Measurements from ENCODE around the gene UFC1.

Gene UFC1

GRCh38 chr1:161196111-161196510 lies 42.3 kb downstream of the UFC1 start:
- Histone ChIP-seq H3K9me3 (ENCODE audit: low read length) (no peaks in the 10 kb centered on the region), H2AFZ (ENCODE audit: low read depth, low read length) (no peak overlapping the region), H3K27me3 (ENCODE audit: insufficient read depth, low read length) (no peaks in the 10 kb centered on the region), H3K4me1 (ENCODE audit: insufficient read depth, low read length) (peaks cover 24% of the 10 kb centered on the region), H3K4me3 (ENCODE audit: low read length) (no peak overlapping the region), H3K36me3 (ENCODE audit: insufficient read depth, low read length) (no peaks in the 10 kb centered on the region)

GRCh38 chr1:161196521-161197451 lies 43.0 kb downstream of the UFC1 start:
- H3K4me1 ChIP-seq (ENCODE audit: insufficient read depth, low read length): peaks cover 30% of the 10 kb centered on the region
- H3K36me3 ChIP-seq (ENCODE audit: insufficient read depth, low read length): no peaks in the 10 kb centered on the region
- no peak overlapping the region for H2AFZ ChIP-seq (ENCODE audit: low read depth, low read length)
- H3K4me3 ChIP-seq (ENCODE audit: low read length): no peak overlapping the region
- no peaks in the 10 kb centered on the region for H3K9me3 ChIP-seq (ENCODE audit: low read length)
- no peaks in the 10 kb centered on the region for H3K27me3 ChIP-seq (ENCODE audit: insufficient read depth, low read length)

- Histone ChIP-seq H3K36me3 (ENCODE audit: insufficient read depth, low read length) (no peaks in the 10 kb centered on the region), H3K27me3 (ENCODE audit: insufficient read depth, low read length) (no peaks in the 10 kb centered on the region), H2AFZ (ENCODE audit: low read depth, low read length) (no peak overlapping the region), H3K9me3 (ENCODE audit: low read length) (no peaks in the 10 kb centered on the region), H3K4me3 (ENCODE audit: low read length) (no peak overlapping the region), H3K4me1 (ENCODE audit: insufficient read depth, low read length) (peaks cover 31% of the 10 kb centered on the region)
These were observed 43.9 kb downstream of the UFC1 start for GRCh38 chr1:161197560-161198193.

GRCh38 chr1:161198194-161198896 lies 44.6 kb downstream of the UFC1 start:
- peaks cover under 1% of the 10 kb centered on the region for H3K36me3 ChIP-seq (ENCODE audit: insufficient read depth, low read length)
- H2AFZ ChIP-seq (ENCODE audit: low read depth, low read length): no peak overlapping the region
- H3K4me3 ChIP-seq (ENCODE audit: low read length): no peak overlapping the region
- H3K4me1 ChIP-seq (ENCODE audit: insufficient read depth, low read length): peaks cover 26% of the 10 kb centered on the region
- H3K9me3 ChIP-seq (ENCODE audit: low read length): no peaks in the 10 kb centered on the region
- no peaks in the 10 kb centered on the region for H3K27me3 ChIP-seq (ENCODE audit: insufficient read depth, low read length)

- Histone ChIP-seq H3K27me3 (ENCODE audit: insufficient read depth, low read length) (no peaks in the 10 kb centered on the region), H3K36me3 (ENCODE audit: insufficient read depth, low read length) (peaks cover 6% of the 10 kb centered on the region), H3K9me3 (ENCODE audit: low read length) (no peaks in the 10 kb centered on the region), H2AFZ (ENCODE audit: low read depth, low read length) (no peak within 1 kb of the TSS), H3K4me1 (ENCODE audit: insufficient read depth, low read length) (peaks cover 26% of the 10 kb centered on the region), H3K4me3 (ENCODE audit: low read length) (no peak within 1 kb of the TSS)
These were observed 45.2 kb downstream of the UFC1 start, which contains the start of gene ADAMTS4 for GRCh38 chr1:161198897-161199431. Gene ADAMTS4 (minus strand): TSS chr1:161199054. CDS start chr1:161198627, 427 bp downstream.

- H3K4me1 ChIP-seq (ENCODE audit: insufficient read depth, low read length): peaks cover 26% of the 10 kb centered on the region
These were observed 45.8 kb downstream of the UFC1 start for GRCh38 chr1:161199506-161200139.

GRCh38 chr1:161200421-161200991 lies 46.7 kb downstream of the UFC1 start:
- H2AFZ ChIP-seq (ENCODE audit: low read depth, low read length): peak overlapping the region; percentile 43
- no peak overlapping the region for H3K4me3 ChIP-seq (ENCODE audit: low read length)
- no peaks in the 10 kb centered on the region for H3K27me3 ChIP-seq (ENCODE audit: insufficient read depth, low read length)
- peaks cover 19% of the 10 kb centered on the region for H3K36me3 ChIP-seq (ENCODE audit: insufficient read depth, low read length)
- no peaks in the 10 kb centered on the region for H3K9me3 ChIP-seq (ENCODE audit: low read length)
- H3K4me1 ChIP-seq (ENCODE audit: insufficient read depth, low read length): peaks cover 26% of the 10 kb centered on the region

More at GRCh38 chr1:161199506-161200139, 45.8 kb downstream of the UFC1 start:
- H3K9me3 ChIP-seq (ENCODE audit: low read length): no peaks in the 10 kb centered on the region
- H3K36me3 ChIP-seq (ENCODE audit: insufficient read depth, low read length): peaks cover 13% of the 10 kb centered on the region
- no peaks in the 10 kb centered on the region for H3K27me3 ChIP-seq (ENCODE audit: insufficient read depth, low read length)
- no peak overlapping the region for H2AFZ ChIP-seq (ENCODE audit: low read depth, low read length)
- no peak overlapping the region for H3K4me3 ChIP-seq (ENCODE audit: low read length)

- H3K4me3 ChIP-seq (ENCODE audit: low read length): peak overlapping the region; percentile 34
- no peaks in the 10 kb centered on the region for H3K9me3 ChIP-seq (ENCODE audit: low read length)
- H3K36me3 ChIP-seq (ENCODE audit: insufficient read depth, low read length): peaks cover 25% of the 10 kb centered on the region
- H2AFZ ChIP-seq (ENCODE audit: low read depth, low read length): peak overlapping the region; percentile 43
- H3K27me3 ChIP-seq (ENCODE audit: insufficient read depth, low read length): no peaks in the 10 kb centered on the region
- peaks cover 26% of the 10 kb centered on the region for H3K4me1 ChIP-seq (ENCODE audit: insufficient read depth, low read length)
These were observed 47.4 kb downstream of the UFC1 start for GRCh38 chr1:161200992-161201835.

- peaks cover 34% of the 10 kb centered on the region for H3K36me3 ChIP-seq (ENCODE audit: insufficient read depth, low read length)
- no peaks in the 10 kb centered on the region for H3K27me3 ChIP-seq (ENCODE audit: insufficient read depth, low read length)
- peak within 1 kb of the TSS; percentile 43 for H2AFZ ChIP-seq (ENCODE audit: low read depth, low read length)
- H3K4me3 ChIP-seq (ENCODE audit: low read length): peak within 1 kb of the TSS; percentile 88
- peaks cover 26% of the 10 kb centered on the region for H3K4me1 ChIP-seq (ENCODE audit: insufficient read depth, low read length)
- no peaks in the 10 kb centered on the region for H3K9me3 ChIP-seq (ENCODE audit: low read length)
These were observed 48.3 kb downstream of the UFC1 start, which contains the start of gene NDUFS2 for GRCh38 chr1:161201836-161202712. Gene NDUFS2 (plus strand): TSS chr1:161202367. CDS start chr1:161202386, 19 bp downstream.

- no peak overlapping the region for H2AFZ ChIP-seq (ENCODE audit: low read depth, low read length)
- H3K4me3 ChIP-seq (ENCODE audit: low read length): no peak overlapping the region
- peaks cover 3% of the 10 kb centered on the region for H3K4me1 ChIP-seq (ENCODE audit: insufficient read depth, low read length)
- no peaks in the 10 kb centered on the region for H3K9me3 ChIP-seq (ENCODE audit: low read length)
- H3K27me3 ChIP-seq (ENCODE audit: insufficient read depth, low read length): no peaks in the 10 kb centered on the region
- peaks cover 63% of the 10 kb centered on the region for H3K36me3 ChIP-seq (ENCODE audit: insufficient read depth, low read length)
These were observed 52.8 kb downstream of the UFC1 start for GRCh38 chr1:161206411-161207140.

Measured in neuron (in vitro differentiated cells).